Stimulated activated CD8-positive, alpha-beta memory T cell treated with anti-CD3 and anti-CD28 coated beads, Interleukin-7, amount 100 ng/mL, for 1 hour (primary cell): Measurements from ENCODE around the gene CDS2.

Source experiments
- DNase-seq, 2 donors: peaks; one replicate each; pipeline ENCODE4 v3.0.0-alpha.2; 2020; ENCODE audit warnings: low read depth in 2 of 2

Gene CDS2

GRCh38 chr20:5181958-5182357 is 55.1 kb downstream of the CDS2 start:
- no peak for DNase-seq

GRCh38 chr20:5182615-5183254 is 55.9 kb downstream of the CDS2 start:
- no peak for DNase-seq

GRCh38 chr20:5183731-5184474 is 57.1 kb downstream of the CDS2 start:
- DNase-seq, result no peak

GRCh38 chr20:5184684-5185083 is 57.9 kb downstream of the CDS2 start:
- DNase-seq, result no peak

GRCh38 chr20:5187122-5187521 is 60.3 kb downstream of the CDS2 start:
- no peak for DNase-seq

DNA sequence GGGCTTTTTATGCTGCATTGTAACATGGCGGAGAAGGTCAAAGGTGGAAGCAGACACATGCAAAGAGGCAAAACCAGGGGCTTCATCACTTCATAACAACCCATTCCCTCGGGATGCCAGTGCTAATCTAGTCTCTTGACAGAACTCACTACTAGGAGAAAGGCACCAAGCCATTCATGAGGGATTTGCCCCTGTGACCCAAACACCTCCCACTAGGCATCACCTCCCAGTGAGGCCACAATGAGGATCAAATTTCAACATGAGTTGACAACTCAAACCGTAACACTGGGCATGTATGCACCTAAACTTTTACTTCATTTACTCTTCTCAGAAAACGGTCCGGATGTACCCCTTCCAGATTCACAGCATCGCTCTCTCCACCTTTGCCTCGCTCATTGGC is 61.9 kb downstream of the CDS2 start:
- DNase-seq, result no peak

DNA sequence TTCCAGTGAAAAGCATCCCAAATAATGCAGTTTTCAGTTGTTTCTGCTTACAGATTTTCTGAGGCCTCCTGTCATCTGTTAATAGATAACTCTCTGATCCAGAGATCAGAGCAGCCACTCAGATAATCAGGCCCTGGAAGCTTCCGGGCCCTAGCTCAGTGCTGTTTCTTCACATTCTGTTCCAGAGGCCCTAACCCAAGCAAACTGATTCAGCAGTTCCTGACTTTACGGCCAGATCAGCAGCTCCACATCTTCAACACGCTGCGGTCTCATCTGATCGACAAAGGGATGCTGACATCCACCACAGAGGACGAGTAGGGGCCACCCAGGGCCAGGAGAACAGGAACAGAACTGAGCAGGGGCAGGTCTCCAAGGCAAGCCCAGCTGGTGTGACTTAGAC is 63.1 kb downstream of the CDS2 start:
- no peak for DNase-seq

GRCh38 chr20:5190444-5190843 is 63.6 kb downstream of the CDS2 start:
- no peak for DNase-seq

DNA sequence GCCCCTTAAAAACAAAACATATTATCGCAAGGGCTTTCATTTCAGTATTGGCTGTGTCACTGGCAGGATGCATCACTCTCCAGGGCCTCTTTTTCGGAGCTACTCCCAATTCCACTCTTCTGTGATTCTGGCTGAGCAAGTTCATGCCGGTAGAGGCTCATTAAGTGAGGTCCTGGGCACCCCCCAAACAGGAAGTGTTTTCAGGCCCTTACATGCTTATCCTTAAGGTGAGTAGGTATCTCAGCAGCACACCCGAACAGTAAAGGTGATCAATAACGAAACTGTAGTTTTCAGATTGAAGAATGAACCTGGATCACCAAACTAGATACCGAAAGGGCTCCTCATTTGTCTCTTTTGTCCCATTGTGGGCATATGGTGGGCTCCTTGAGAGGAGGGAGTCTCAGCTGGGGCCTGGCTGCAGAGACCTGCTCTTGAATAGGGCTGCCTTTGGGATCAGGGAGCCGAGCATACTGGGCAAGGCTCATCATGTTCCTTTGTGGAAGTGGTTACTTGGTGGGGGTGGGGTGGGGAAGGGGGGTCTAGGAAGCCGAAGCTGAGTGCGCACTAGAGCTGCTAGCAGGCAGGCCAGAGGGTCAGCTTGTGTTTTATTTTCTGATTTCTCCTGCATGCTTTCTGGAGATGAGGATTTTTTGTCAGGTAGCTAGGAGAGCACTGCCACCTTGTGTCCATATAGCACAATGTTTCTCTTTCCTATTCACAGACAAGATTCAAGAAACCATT is 65.2 kb downstream of the CDS2 start:
- DNase-seq, result no peak

DNA sequence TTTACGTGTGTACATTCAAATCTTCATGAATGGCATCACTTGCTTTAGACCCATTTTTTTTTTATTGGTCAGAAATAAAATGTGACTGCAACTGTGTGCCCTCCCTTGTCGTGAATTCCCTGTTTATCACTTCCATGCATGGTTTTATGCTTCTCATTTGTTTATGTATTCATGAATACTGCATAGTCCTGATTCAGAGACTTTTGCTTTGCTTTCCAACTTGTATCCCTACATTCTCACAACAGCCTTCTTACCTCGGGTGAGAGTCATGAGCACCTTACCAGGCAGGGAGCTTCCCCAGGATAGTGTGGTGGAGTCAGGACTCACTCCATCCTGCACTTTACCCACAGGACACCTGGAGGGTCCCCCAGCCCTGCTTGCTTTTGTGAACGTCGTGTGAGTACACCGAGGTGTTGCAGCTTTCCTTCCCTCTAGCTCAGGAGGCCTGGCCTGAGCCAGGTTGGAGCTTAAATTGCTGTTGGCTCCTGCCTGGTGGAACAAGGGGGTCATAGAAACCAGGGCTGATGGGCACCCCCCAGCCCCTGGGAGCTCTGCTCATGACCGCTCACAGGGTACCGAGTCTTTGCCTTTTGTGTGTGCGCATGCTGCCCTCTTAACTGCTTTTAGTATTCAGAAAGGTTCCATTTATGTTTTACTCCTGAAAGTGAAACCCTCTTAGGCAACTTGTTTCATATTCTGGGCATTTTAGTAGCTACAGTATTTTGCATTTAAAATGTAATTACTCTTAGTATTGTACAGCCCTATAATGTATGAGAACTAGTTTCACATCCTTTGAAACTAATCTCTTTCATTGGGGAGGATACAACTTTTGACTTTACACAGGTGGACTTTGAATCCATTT is 66.0 kb downstream of the CDS2 start:
- DNase-seq, result no peak

- no peak for DNase-seq
Measured at GRCh38 chr20:5195655-5196054, 68.8 kb downstream of the CDS2 start.

DNA sequence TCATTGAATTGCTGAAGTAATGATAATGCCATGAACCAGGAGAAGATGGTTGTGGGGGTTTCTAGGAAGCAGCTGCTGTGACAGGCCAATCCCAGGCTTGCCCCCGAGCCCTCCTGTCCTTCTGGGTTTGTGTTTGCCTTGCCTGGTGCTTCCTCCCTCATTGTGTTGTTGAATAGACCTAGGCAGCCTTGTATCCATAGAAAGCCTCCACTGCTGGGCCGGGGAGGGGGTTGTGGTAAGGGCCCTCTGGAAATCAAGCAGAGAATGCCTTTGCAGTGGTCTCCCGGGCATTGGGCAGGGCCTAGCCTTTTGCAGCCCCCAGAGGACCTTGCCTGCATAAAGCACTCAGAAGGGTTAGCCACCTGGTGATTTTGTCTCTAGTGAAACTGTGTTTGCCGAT is 69.3 kb downstream of the CDS2 start:
- no peak for DNase-seq

DNA sequence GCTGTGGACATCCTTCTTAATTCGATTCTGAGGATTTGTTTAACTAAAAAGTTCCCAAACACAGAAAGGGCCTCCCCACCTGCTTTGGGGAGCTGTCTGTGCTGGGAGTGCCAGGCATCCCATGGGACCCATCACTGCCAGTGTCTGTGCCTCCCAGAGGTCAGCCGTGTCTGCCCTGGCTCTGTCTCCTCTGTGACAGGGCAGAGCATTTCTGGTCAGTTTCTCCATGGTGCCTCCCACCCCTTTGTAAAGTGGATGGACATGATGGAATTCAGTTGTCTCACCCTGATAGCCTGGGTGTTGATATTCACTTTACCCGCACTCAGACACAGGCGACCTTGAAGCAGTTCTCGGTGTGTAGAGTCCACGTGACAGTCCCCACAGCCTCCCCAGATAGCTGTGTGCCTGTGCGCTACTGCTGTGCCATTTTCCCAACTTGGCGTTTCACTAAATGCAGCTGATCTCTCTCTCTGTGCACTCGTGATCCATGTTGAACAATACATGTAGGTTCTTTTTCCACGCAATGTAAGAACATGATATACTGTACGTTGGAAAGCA is 70.5 kb downstream of the CDS2 start:
- no peak for DNase-seq

GRCh38 chr20:5197847-5198650 is 71.2 kb downstream of the CDS2 start:
- DNase-seq, result no peak

GRCh38 chr20:5198651-5198924 is 71.8 kb downstream of the CDS2 start:
- no peak for DNase-seq

GRCh38 chr20:5203380-5203779 is 76.6 kb downstream of the CDS2 start:
- DNase-seq, result no peak

- peak; percentile 33 to 43 for DNase-seq
Measured at GRCh38 chr20:5205348-5206210, 78.8 kb downstream of the CDS2 start.

- no peak for DNase-seq
Measured at GRCh38 chr20:5207138-5207537, 80.3 kb downstream of the CDS2 start.

DNA sequence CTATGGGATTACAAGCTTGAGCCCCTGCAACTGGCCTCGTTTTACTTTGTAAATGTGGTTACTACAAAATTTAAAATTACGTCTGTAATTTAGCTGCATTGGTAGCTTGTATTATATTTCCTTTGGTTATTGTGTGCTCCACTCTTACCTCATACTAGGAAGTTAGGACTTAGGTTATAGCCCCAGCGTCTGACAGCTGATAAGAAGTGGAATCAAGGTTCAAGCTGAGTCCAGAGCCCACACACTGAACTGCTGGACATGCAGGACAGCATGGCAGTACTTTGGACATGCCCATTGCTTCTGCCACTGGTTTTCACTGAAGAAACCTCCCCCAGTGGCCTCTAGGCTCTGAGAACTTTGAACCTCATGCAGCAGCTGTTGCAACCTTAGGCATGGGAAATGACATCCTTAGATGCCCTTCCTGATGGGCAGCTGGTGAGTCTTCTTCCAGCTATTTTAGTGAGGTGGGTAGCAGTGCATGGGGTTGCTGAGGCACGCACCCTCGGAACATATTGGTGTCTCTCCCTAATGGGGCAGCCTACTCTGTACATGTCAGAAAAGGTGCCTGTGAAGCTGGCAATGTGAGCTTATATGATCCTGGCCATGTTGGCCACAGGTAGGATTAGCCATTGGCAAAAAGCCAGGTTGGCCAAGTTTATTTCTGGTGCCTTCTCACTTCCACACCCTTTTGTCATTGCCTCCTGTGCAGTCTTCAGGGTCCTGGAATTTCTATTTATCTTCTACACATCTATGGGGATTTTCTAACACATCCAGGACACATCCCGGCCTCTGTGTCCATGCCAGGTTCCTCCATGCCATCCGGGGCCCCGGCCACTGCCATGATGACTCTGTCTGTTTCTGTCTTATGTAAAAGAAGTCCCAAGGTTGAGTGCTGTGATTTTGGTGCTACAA is 85.3 kb downstream of the CDS2 start:
- DNase-seq, result no peak
